ENCODE results near the gene ARL3. TPM values are rescaled to one million over a fixed set of nuclear protein-coding genes. Genes with fewer than 3 reads are reported as not detected.

The ARL3 gene
- total and polyA plus RNA-seq, 2 of the 4 experiments (the other 2 are of a cell fraction), result 5.0 to 14.3 TPM

GRCh38 chr10:102713814-102714620, at the start of gene ARL3 (continued):
- TF ChIP-seq CTCF (conservative IDR thresholded peaks at IDR 0.05; ENCODE audit: low read depth, low read length) (peak; percentile 41; the same call in 1 of the 2 replicates), MXI1 (IDR thresholded peaks at IDR 0.05; ENCODE audit: borderline replicate concordance, low read depth, low read length) (peak; percentile 71; the same call in 1 of the 2 replicates), FOS (IDR thresholded peaks at IDR 0.05; ENCODE audit: low read depth, low read length) (no peak)

Measured in IMR-90 (cell line).